PC-9 (cell line): ENCODE measurements around the gene STRN4. TPM values are rescaled to one million over a fixed set of nuclear protein-coding genes. Genes with fewer than 3 reads are reported as not detected.
"Not testable (repeated sequence)": the region's sequence is repeated elsewhere in the genome, so short reads cannot be mapped to it uniquely, and the experiment has no call there.

Experiments used
- BruUV-seq: library from RNA; stranded (reverse); fragments of 400-500 nt; replicated peaks from 2 replicates; lab custom pipeline; 2021; lab: Mats Ljungman, UMichigan
- CTCF ChIA-PET: fragments of 300-600 bp; sonication (Branson Sonifier 250); formaldehyde crosslinking; loops from one replicate; lab custom pipeline; 2022; ENCODE audit warnings: antibody characterized with exemption; lab: Charles Lee
- POLR2A ChIA-PET: fragments of 300-600 bp; sonication (Branson Sonifier 250); formaldehyde crosslinking; loops from one replicate; lab custom pipeline; 2022; ENCODE audit warnings: antibody characterized with exemption; ENCODE audit not compliant: unreplicated experiment; lab: Charles Lee
- DNase-seq, 2 experiments: peaks; one replicate each; pipeline versions ENCODE4 v3.0.0 to v3.0.0-alpha.2; 2015 to 2022; ENCODE audit warnings: mixed read lengths in 1 of 2
- H2AFZ ChIP-seq: fragments of 200-600 bp; sonication (generic); 2 replicates; pipeline ENCODE4 v1.8.1; 2017; ENCODE audit warnings: antibody characterized with exemption
- H3F3A ChIP-seq: fragments of 200-600 bp; sonication (generic); 2 replicates; pipeline ENCODE4 v1.8.1; 2017; ENCODE audit warnings: antibody characterized with exemption, mild to moderate bottlenecking, low read depth; ENCODE audit not compliant: insufficient read depth
- H3K27ac ChIP-seq: fragments of 200-600 bp; sonication (generic); 2 replicates; pipeline ENCODE4 v1.6.1; 2016; ENCODE audit warnings: mixed run types
- H3K27me3 ChIP-seq: fragments of 200-600 bp; sonication (generic); 2 replicates; pipeline ENCODE4 v1.6.1; 2016; ENCODE audit warnings: low read depth, mixed run types; ENCODE audit not compliant: insufficient read depth
- H3K36me3 ChIP-seq: fragments of 200-600 bp; sonication (generic); 2 replicates; pipeline ENCODE4 v1.6.1; 2016; ENCODE audit warnings: low read depth, mixed run types
- H3K4me1 ChIP-seq: fragments of 200-600 bp; sonication (generic); replicated peaks from 2 replicates; pipeline ENCODE4 v1.6.1; 2016; ENCODE audit warnings: mixed run types; ENCODE audit not compliant: insufficient read depth
- H3K4me2 ChIP-seq: fragments of 200-600 bp; sonication (generic); 2 replicates; pipeline ENCODE4 v1.6.1; 2017; ENCODE audit warnings: mixed run types
- H3K4me3 ChIP-seq: fragments of 200-600 bp; sonication (generic); 2 replicates; pipeline ENCODE4 v1.6.1; 2016; ENCODE audit warnings: mixed run types
- H3K79me2 ChIP-seq: fragments of 200-600 bp; sonication (generic); 2 replicates; pipeline ENCODE4 v1.6.1; 2017; ENCODE audit warnings: low read depth, mixed run types
- H3K9me2 ChIP-seq: fragments of 200-600 bp; sonication (generic); 2 replicates; pipeline ENCODE4 v1.8.1; 2017; ENCODE audit warnings: mild to moderate bottlenecking; ENCODE audit not compliant: insufficient read depth
- H3K9me3 ChIP-seq: fragments of 200-600 bp; sonication (generic); 2 replicates; pipeline ENCODE4 v1.8.1; 2016; ENCODE audit warnings: low read depth; ENCODE audit not compliant: insufficient read depth
- H4K20me1 ChIP-seq: fragments of 200-600 bp; sonication (generic); 2 replicates; pipeline ENCODE4 v1.8.1; 2017; ENCODE audit not compliant: insufficient read depth
- EZH2 ChIP-seq: fragments of 200-600 bp; sonication (generic); IDR thresholded peaks from 2 replicates; pipeline ENCODE4 v1.8.0; 2017; ENCODE audit warnings: antibody characterized with exemption, low read depth
- intact Hi-C: fragments of 100-400 bp; cut with micrococcal nuclease; formaldehyde crosslinking; loops from one replicate; pipeline ENCODE4 v1.10.0; 2022; ENCODE audit not compliant: unreplicated experiment
- total RNA-seq: library from RNA; stranded (reverse); gene quantifications from 2 replicates; pipeline ENCODE4 v1.2.3, GENCODE V29; 2021
- TF ChIP-seq, protein P1 (sequence below): fragments of 200-600 bp; sonication (generic); conservative IDR thresholded peaks from 2 replicates; pipeline ENCODE4 v1.6.1; 2017; ENCODE audit warnings: mixed run types, antibody characterized with exemption, mild to moderate bottlenecking, moderate library complexity

STRN4 gene
- total RNA-seq, 1 experiment from 2014 or later, result 93.3 TPM

DNA sequence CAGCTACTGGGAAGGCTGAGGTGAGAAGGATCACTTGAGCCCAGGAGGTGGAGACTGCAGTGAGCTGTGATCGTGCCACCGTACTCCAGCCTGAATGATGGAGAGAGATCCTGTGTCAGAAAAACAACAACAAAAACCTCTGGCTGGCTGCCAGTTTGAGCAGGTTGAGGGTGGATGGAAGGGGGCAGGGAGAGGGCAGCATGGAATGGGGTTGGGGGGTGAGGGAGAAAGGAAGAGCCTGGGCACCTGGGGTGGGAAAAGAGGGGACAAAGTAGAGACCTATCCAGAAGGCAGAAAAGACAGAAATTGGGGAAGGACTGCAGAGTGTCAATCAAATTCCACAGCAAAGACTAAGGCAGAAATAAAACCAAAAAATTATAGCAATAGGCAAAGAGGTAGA, 37.4 kb upstream of the STRN4 start:
- no TSS peak for BruUV-seq
- H3K4me1 ChIP-seq, result peaks cover 51% of the 10 kb centered on the region
- ChIA-PET POLR2A (interaction anchor here (0.5 kb wide), 1 partner anchor 52 kb away, joined by 28 read pairs; no protein-coding TSS in a partner anchor), CTCF (interaction anchor here (0.7 kb wide), 2 partner anchors 50 to 252 kb away, joined by 3 to 6 read pairs; no protein-coding TSS in a partner anchor)
- peak overlapping the region; percentile 92 for H3K27ac ChIP-seq
- DNase-seq, result no peak
- H3K4me3 ChIP-seq, result peak overlapping the region; percentile 98
- peak overlapping the region; percentile 83 for H3K4me2 ChIP-seq
- H3K79me2 ChIP-seq, result peaks cover 93% of the 10 kb centered on the region
- TF ChIP-seq EZH2, result no peak
- TF ChIP-seq, protein P1, sequence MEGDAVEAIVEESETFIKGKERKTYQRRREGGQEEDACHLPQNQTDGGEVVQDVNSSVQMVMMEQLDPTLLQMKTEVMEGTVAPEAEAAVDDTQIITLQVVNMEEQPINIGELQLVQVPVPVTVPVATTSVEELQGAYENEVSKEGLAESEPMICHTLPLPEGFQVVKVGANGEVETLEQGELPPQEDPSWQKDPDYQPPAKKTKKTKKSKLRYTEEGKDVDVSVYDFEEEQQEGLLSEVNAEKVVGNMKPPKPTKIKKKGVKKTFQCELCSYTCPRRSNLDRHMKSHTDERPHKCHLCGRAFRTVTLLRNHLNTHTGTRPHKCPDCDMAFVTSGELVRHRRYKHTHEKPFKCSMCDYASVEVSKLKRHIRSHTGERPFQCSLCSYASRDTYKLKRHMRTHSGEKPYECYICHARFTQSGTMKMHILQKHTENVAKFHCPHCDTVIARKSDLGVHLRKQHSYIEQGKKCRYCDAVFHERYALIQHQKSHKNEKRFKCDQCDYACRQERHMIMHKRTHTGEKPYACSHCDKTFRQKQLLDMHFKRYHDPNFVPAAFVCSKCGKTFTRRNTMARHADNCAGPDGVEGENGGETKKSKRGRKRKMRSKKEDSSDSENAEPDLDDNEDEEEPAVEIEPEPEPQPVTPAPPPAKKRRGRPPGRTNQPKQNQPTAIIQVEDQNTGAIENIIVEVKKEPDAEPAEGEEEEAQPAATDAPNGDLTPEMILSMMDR, result no peak
- intact Hi-C loops, result loop anchor here (2.0 kb wide), 1 partner anchor 57 kb away; no protein-coding TSS in a partner anchor
- H3K9me3 ChIP-seq, result no peaks in the 10 kb centered on the region
- H3K9me2 ChIP-seq, result no peaks in the 10 kb centered on the region
- peaks cover 74% of the 10 kb centered on the region for H3F3A ChIP-seq
- H2AFZ ChIP-seq, result no peak overlapping the region
- peaks cover 34% of the 10 kb centered on the region for H4K20me1 ChIP-seq
- H3K36me3 ChIP-seq, result peaks cover 62% of the 10 kb centered on the region
- H3K27me3 ChIP-seq, result no peaks in the 10 kb centered on the region

DNA sequence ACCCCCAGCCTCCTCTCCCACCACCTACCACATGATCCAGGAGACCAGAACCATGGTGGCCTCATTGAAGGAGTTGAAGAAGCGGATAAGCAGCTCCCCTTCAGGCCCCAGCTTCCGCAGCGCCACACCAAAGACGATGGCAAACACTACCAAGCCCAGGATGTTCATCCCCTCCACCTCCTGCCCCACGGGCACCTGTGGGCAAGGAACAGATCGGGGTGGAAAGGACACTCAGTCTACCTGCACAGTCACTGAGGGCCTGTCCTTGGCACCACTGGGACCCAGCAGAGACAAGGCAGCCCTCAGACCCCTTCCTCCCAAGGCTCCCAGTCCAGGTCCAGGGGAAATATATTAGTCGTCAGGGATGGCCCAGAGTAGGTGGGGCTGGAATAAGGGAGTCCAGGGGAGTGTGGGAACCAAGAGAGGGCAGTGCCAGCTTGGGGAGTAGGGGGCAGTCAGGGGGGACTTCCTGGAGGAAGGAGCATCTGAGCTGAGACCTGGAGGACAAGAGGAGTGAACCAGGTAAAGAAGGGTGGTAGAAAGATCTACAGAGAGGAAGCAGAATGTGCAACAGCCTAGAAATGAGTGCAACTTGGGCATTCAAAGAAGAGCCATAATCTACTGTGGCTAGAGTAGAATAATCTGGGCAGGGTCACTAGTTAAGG, 36.2 kb upstream of the STRN4 start:
- H3K4me2 ChIP-seq, result peak overlapping the region; percentile 83
- ChIA-PET POLR2A (no interaction called here), CTCF (interaction anchor here (0.6 kb wide), 1 partner anchor 240 kb away, joined by 9 read pairs; no protein-coding TSS in a partner anchor)
- H3K4me1 ChIP-seq, result peaks cover 50% of the 10 kb centered on the region
- peaks cover 86% of the 10 kb centered on the region for H3F3A ChIP-seq
- H3K27ac ChIP-seq, result peak overlapping the region; percentile 42
- peaks cover 73% of the 10 kb centered on the region for H3K36me3 ChIP-seq
- H3K9me3 ChIP-seq, result no peaks in the 10 kb centered on the region
- H3K9me2 ChIP-seq, result no peaks in the 10 kb centered on the region
- intact Hi-C loops, result no loop called here
- peaks cover 95% of the 10 kb centered on the region for H3K79me2 ChIP-seq
- H2AFZ ChIP-seq, result no peak overlapping the region
- no peak for DNase-seq
- peaks cover 45% of the 10 kb centered on the region for H4K20me1 ChIP-seq
- H3K27me3 ChIP-seq, result no peaks in the 10 kb centered on the region
- no TSS peak for BruUV-seq
- TF ChIP-seq, protein P1, result no peak
- no peak for TF ChIP-seq EZH2
- H3K4me3 ChIP-seq, result no peak overlapping the region

DNA sequence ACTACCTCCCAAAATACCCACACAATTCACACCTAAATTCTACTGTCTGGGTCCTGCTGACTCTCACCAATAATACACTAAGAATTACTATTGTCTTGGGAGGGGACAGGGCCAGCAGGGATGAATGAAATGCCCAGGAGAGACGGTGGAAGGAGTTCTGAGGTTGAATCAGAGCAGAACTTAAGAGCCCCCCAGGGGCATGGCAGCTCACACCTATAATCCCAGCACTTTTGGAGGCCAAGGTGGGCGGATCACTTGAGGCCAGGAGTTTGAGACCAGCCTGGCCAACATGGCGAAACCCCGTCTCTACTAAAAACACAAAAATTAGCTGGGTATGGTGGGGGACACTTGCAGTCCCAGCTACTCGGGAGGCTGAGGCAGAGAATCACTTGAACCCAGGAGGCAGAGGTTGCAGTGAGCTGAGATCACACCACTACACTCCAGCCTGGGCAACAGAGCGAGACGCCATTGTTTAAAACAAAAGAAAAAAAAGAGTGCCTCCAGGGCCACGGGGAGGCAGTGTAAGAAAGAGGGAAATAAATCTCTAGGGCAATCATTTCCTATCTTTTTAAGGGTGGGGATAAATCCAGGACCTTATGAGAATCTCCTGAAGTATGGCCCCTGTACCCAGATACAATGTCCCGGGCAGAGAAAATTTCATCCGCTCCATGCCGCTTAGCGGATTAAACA, 31.9 kb upstream of the STRN4 start:
- H3K79me2 ChIP-seq, result peaks cover 53% of the 10 kb centered on the region
- POLR2A ChIA-PET, H3K27ac ChIP-seq, intact Hi-C loops, BruUV-seq, H2AFZ ChIP-seq, H3K4me2 ChIP-seq, H3K4me3 ChIP-seq, DNase-seq, H3K9me3 ChIP-seq, H3K9me2 ChIP-seq, H3K27me3 ChIP-seq: not testable (repeated sequence)
- H3F3A ChIP-seq, result peaks cover 90% of the 10 kb centered on the region
- peaks cover 69% of the 10 kb centered on the region for H3K36me3 ChIP-seq
- H3K4me1 ChIP-seq, result peaks cover 28% of the 10 kb centered on the region
- CTCF ChIA-PET, result interaction anchor here (0.6 kb wide), 1 partner anchor 52 kb away, joined by 6 read pairs; no protein-coding TSS in a partner anchor
- peaks cover 70% of the 10 kb centered on the region for H4K20me1 ChIP-seq
